ENCODE data around the gene SP7.

GRCh38 chr12:53330671-53331070 lies 5.5 kb downstream of the SP7 start:
- no peak for TF ChIP-seq CTBP1 (IDR thresholded peaks at IDR 0.05; ENCODE audit: borderline replicate concordance)
- TF ChIP-seq ETV5 (CRISPR knock-in tag; IDR thresholded peaks at IDR 0.05; ENCODE audit: low read depth), result no peak
- TF ChIP-seq CTCF (IDR thresholded peaks at IDR 0.05 in 2 of 3, conservative IDR thresholded peaks at IDR 0.05 in 1 of 3; ENCODE audit: insufficient read depth in 2 of 3, low read depth in 1 of 3, low read length in 3 of 3), result no peak
- TF ChIP-seq MXI1 (IDR thresholded peaks at IDR 0.05; ENCODE audit: low read depth, low read length), result no peak
- TF ChIP-seq CBX5 (IDR thresholded peaks at IDR 0.05; ENCODE audit: borderline replicate concordance, low read depth), result no peak
- TF ChIP-seq MXD1 (CRISPR knock-in tag; IDR thresholded peaks at IDR 0.05; ENCODE audit: borderline replicate concordance, poor library complexity, severe bottlenecking), result no peak

Data from K562 (cell line).